ENCODE measurements around the gene PIK3R5.

DNA sequence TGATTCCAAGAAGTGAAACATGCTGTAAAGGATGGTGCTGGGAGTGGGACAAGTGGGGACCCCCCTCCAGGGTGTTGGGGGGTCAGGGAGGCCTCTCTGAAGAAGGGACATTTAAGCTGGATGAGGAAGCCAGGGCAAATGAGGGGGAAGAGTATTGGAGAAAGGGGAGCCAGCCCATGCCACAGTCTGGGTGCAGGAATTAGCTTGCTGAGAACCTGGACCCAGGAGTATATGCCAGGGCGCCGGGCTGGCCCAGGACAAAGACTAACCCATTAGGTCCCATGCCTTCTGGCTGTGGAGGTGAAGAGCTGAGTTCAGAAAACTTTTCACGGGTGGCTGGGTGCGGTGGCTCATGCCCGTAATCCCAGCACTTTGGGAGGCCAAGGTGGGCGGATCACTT lies 52.4 kb downstream of the PIK3R5 start:
- TF ChIP-seq, protein P1, sequence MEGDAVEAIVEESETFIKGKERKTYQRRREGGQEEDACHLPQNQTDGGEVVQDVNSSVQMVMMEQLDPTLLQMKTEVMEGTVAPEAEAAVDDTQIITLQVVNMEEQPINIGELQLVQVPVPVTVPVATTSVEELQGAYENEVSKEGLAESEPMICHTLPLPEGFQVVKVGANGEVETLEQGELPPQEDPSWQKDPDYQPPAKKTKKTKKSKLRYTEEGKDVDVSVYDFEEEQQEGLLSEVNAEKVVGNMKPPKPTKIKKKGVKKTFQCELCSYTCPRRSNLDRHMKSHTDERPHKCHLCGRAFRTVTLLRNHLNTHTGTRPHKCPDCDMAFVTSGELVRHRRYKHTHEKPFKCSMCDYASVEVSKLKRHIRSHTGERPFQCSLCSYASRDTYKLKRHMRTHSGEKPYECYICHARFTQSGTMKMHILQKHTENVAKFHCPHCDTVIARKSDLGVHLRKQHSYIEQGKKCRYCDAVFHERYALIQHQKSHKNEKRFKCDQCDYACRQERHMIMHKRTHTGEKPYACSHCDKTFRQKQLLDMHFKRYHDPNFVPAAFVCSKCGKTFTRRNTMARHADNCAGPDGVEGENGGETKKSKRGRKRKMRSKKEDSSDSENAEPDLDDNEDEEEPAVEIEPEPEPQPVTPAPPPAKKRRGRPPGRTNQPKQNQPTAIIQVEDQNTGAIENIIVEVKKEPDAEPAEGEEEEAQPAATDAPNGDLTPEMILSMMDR (IDR thresholded peaks at IDR 0.05; ENCODE audit: insufficient read depth, low read depth, low read length) = no peak
- TF ChIP-seq EZH2 (IDR thresholded peaks at IDR 0.05; ENCODE audit: insufficient read depth, low read length) = no peak

All from astrocyte (in vitro differentiated cells and primary cell).